AG09319 (cell line): ENCODE results near the gene CDH22.

Experiments used
- DNase-seq: peaks from one replicate; pipeline ENCODE4 v3.0.0-alpha.2; 2010; ENCODE audit warnings: low read depth; ENCODE audit errors: extremely low read depth
- TF ChIP-seq, protein P1 (sequence below): IDR thresholded peaks from 2 replicates; pipeline ENCODE4 v1.5.1; 2011; ENCODE audit warnings: low read depth, mild to moderate bottlenecking, inconsistent platforms, low read length, moderate library complexity

The CDH22 gene

GRCh38 chr20:46293084-46293483 is 15.2 kb downstream of the CDH22 start:
- DNase-seq = no peak
- TF ChIP-seq, protein P1, sequence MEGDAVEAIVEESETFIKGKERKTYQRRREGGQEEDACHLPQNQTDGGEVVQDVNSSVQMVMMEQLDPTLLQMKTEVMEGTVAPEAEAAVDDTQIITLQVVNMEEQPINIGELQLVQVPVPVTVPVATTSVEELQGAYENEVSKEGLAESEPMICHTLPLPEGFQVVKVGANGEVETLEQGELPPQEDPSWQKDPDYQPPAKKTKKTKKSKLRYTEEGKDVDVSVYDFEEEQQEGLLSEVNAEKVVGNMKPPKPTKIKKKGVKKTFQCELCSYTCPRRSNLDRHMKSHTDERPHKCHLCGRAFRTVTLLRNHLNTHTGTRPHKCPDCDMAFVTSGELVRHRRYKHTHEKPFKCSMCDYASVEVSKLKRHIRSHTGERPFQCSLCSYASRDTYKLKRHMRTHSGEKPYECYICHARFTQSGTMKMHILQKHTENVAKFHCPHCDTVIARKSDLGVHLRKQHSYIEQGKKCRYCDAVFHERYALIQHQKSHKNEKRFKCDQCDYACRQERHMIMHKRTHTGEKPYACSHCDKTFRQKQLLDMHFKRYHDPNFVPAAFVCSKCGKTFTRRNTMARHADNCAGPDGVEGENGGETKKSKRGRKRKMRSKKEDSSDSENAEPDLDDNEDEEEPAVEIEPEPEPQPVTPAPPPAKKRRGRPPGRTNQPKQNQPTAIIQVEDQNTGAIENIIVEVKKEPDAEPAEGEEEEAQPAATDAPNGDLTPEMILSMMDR = no peak

DNA sequence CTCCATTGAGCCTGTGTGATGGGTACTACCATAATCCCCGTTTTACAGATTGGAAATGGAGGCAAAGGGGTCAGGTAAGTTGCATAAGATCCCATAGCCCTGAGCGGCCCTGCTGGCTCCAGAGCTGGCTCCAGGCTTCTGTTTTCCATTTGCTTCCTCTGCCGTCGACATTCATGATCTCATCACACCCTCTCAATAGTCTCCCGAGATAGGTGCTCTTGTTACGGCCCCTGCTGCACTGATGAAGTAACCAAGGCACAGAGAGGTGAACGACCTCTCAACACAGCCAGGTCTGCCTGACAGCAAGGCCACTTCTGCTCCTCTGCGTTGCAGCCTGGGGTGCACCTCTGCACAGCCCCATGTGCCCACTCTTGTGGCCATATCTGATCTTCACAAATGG is 16.9 kb downstream of the CDH22 start:
- DNase-seq = no peak
- TF ChIP-seq, protein P1 = no peak

- DNase-seq = no peak
Observed at GRCh38 chr20:46289432-46289831, 18.9 kb downstream of the CDH22 start.

DNA sequence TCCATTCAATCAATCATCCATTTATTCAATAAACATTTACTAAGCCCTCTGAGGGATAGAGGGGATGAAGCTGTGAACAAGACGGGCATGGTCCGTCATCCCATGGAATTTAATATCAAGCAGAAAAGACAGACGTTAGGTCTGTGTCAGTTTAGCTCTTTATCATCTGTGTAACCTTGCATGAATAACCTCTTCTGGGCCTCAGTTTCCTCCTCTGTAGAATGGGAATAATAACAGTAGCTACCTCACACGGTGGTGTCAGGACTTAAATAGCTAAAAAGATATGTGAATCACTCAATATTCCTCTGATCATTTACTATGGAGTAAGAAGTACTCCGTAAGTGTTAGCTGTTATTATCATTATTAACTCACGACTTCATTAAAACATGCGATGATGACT is 21.3 kb downstream of the CDH22 start:
- no peak for DNase-seq
- TF ChIP-seq, protein P1 = no peak

More at GRCh38 chr20:46289432-46289831, 18.9 kb downstream of the CDH22 start:
- TF ChIP-seq, protein P1 = no peak

GRCh38 chr20:46286382-46286781 is 21.9 kb downstream of the CDH22 start:
- TF ChIP-seq, protein P1 = no peak
- no peak for DNase-seq

GRCh38 chr20:46285740-46286139 is 22.6 kb downstream of the CDH22 start:
- TF ChIP-seq, protein P1 = no peak
- no peak for DNase-seq

DNA sequence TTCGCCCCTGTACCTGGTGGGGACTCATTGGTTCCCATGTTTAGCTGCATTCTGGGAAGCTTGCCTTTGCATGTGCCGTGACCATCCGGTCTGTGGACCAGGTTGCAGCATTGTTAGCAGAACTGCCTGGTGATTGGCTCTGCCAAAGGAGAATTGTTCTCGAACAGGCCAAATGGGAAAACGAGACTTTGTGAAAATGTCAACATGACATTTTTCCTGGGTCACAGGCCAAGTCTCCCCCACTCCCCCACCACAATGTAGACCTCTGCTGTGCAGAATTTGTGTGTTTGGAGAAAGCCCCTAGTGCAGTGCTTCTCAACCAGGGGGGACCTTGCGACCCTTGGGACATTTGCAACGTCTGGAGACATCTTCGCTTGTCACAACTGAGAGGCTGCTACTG is 23.2 kb downstream of the CDH22 start:
- no peak for DNase-seq
- TF ChIP-seq, protein P1 = no peak

GRCh38 chr20:46284040-46284427 is 24.3 kb downstream of the CDH22 start:
- DNase-seq = no peak
- TF ChIP-seq, protein P1 = no peak
